ENCODE data around the gene TPSB2.

- TF ChIP-seq CTCF (IDR thresholded peaks at IDR 0.05) (no peak), POLR2A (IDR thresholded peaks at IDR 0.05) (no peak)
Measured at GRCh38 chr16:1213231-1213630, 16.8 kb downstream of the TPSB2 start.

Data from lower leg skin (tissue), 3 donors.